GM18858 (cell line): ENCODE measurements around the gene NDUFS8.

Experiments
- ATAC-seq: cut with Tn5 transposase; IDR thresholded peaks from one replicate; pipeline ENCODE4 v1.9.1; 2021; ENCODE audit not compliant: unreplicated experiment

NDUFS8 gene

DNA sequence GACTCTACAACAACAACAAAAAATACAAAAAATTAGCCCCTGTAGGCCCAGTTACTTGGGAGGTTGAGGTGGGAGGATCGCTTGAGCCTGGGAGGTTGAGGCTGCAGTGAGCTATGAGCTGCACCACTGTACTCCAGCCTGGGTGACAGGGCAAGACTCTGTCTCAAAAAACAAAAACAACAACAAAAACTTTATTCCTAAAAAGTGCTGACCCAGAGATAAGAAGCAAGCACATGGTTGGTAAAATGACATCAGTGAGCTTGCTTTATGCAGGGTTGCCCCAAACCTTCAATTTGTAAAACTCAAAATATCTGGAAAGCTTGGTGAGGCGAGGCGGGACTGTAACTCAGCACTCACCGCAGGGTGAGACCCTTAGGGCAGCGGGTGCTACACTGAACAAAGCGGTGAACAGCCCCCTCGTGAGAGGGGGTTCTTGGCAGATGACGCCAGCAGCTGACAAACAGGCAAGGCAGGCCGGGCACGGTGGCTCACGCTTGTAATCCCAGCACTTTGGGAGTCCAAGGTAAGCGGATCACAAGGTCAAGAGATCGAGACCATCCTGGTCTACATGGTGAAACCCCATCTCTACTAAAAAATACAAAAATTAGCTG lies 4.9 kb downstream of the NDUFS8 start:
- no peak for ATAC-seq

DNA sequence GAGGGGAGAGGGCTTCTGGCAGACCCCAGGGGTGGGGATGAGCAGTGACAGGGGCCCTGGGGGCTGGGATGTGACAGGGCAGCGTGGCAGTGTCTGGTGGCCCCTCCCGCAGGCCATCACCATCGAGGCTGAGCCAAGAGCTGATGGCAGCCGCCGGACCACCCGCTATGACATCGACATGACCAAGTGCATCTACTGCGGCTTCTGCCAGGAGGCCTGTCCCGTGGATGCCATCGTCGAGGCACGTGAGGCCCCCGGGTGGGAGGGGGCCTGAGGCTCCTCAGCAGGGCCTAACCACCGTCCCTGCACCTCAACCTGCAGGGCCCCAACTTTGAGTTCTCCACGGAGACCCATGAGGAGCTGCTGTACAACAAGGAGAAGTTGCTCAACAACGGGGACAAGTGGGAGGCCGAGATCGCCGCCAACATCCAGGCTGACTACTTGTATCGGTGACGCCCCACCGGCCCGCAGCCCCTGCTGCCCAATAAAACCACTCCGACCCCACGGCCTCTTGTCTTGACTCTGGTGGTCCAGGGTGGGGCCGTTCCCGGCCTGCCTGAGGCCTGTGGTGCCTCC lies 5.7 kb downstream of the NDUFS8 start:
- no peak for ATAC-seq

DNA sequence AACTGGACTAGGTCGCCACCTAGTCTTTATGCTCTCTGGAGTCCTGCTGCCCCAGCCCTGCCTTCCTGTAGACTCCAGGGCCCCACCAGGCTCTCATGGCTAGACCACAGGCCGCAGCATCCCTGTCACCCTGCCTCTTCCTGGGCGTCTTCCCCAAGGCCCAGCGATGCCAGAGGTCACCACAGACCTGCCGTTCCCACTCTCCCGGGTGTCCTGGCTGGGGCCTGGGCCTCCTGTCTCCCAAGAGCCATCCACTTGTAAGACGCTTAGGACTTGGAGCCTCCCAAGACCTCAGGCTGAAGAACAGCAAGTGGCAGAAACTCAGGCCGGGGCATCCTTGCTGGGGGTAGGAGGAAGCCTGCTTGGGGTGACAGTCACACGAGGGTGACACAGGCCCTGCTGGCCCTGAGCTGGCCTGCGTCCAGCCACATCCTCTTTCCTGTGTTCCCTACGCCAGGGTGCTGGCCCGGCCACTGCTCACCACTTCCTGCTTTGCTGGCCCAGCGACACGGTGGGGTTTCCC lies 6.3 kb downstream of the NDUFS8 start:
- ATAC-seq = no peak

DNA sequence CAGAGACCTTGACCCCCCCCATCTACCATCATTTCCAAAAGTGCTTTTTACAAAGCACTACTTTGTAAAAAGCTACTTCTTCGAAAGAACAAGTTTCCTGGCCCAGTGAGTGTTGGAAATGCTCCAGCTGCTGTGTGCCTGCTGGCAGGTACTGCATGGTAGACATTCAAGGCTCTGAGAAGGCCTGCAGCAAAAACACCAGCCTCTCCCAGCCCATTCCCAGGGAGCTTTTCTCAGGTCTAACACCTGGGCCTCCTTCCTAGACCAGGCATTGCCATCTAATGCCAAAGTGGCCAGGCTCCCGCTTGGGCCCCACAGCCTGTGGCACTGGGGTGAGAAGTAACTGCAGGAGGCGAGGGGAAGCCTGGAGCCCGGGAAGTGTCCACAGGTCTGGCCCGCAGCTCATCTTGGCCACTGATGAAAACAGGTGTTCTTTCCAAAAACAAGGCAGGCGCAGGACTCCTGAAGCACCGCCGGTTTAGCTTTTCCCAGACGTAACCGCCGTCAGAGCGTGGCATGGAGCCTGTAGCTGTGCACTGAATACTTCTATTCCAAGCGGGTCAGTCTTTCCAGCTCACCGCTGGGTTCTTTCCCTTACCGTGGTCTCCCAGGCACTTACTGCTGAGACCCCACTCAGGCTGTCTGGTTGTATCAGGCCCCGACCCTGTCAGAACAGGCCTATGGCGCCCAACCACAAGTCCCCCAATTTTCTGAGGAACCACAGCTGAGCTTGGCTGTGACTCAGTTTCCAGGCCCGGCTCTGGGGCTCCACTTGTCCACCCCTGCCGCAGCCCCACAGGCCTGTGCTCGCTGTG lies 7.1 kb downstream of the NDUFS8 start:
- ATAC-seq = no peak

DNA sequence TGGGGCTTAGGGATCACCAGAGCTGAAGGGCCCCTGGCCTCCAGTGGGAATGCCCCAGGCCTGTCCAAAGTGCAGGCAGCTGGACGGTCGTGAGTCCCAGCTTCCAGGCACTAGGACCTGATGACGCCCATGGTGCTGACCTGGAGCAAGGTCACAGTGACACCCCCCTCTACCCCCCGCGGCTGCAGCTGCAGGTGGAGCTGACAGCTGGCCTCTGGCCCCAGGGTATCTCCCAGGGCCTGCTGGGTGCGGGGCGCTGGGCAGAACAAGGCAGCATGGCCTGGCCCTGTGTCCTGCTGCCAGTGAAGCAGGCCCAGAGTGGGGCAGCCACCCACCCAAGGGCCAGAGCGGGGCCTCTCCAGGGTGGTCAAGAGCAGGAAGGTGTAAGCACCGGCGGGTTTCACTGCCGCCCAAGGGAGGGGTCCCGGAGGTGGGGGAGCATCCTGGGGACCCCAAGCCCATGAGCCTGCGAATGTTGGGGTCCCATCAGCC lies 7.8 kb downstream of the NDUFS8 start:
- no peak for ATAC-seq

DNA sequence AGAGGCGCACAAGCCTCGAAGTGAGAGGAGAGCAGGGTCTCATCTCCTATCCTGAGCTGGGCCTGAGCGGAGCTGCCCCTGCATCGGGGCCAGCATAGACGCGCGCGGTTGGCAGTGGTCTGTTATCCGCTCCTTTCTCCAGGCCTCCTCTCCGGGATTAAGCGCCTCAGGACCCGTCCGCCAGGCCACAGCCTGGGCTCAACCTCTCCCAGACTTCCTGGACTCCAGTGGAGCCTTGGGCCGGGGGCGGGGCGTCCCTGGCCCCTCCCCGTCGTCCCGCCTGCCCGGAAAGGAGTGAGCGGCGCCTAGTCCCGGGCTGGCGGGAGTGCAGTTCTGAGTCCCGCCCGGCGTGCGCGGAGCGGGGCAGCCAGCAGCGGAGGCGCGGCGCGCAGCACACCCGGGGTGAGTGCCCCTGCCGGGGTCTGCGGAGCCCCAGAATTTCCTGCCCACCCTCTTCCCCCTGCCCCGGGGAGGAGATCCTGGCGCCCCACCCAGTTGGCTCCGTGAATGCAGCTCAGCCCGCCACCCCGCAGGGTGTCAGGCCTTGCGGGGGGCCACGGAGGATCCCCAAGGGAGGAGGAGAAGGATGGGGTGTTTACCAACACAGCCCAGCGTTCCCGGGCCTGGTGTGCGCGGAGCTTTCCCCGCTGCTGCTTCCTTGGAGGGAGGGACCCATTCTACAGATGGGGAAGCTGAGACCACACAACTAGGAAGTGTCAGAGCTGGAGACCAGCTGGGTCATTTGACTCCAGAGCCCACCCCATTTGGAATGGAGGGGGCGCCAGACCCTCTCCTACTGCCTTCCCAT lies 8.4 kb downstream of the NDUFS8 start, which contains the start of gene TCIRG1:
Gene TCIRG1 (plus strand): TSS at position 308 of the 808 bp plus-strand sequence. CDS start 2,247 bp downstream, outside the sequence.
- ATAC-seq = no peak

DNA sequence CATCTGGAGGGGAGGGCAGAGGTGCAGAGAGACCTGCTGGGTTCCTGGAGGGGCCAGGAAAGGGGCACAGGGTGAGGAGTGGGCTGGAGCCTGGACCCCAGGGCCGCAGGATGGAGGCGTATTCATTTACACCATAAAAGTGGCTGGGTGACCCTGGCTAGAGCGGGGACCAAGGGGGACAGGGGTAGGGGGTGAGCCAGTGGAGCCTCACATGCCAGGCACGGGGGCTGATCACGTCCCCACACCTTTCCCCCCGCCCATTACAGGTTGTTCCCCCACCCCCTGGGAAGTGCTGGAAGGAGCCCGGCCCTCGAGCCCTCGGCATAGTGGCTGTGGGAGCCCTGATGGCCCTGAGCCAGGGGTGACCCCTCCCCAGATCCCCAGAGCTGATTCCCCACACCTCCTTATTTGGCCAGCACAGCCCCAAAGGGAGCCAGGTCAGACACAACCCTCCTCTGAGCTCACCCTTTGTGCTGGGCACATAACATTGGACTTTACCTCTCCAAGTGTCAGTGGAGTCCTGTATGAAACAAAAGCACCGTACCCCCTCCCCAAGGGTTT lies 9.1 kb downstream of the NDUFS8 start:
- no peak for ATAC-seq

DNA sequence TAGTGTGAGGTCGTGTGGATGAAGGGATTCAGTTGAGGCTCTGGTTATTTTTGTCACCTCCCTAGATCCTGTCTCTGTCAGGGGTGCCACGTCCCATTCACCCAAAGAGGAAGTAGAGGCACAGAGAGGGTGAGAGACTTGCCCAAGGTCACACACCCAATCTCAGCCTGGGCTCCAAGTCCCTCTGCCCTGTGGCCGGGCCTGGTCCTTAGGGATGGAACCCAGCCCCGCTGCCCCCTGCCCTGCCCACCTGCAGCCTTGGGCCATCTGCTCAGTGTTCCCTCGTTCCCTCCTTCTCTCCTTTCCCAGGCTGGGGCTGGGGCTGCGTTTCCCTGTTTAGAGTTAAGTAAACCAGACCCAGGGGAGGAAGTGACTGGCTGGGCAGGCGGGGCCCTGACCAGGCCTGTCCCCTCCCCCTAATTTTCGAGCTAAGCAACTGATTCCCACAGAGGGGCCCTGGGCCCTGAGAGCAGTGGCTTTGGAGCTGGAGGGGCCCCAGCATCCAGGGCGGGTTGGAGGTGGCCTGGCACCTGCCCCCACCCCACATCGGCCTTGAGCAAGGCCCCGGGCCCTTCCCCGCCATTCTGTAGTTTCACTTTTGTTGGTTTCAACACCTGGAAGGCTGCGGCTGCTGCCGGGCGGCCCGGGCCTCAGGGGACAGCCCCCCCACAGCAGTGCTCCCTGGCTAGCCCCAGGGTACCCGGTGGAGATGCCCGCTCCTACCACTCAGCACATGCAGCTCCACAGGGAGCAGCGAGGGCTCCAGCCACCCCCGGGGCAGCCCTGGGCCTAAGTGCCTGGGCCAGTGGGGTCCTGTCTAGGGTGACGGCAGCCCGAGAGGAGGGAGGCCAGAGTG lies 9.8 kb downstream of the NDUFS8 start:
- no peak for ATAC-seq

DNA sequence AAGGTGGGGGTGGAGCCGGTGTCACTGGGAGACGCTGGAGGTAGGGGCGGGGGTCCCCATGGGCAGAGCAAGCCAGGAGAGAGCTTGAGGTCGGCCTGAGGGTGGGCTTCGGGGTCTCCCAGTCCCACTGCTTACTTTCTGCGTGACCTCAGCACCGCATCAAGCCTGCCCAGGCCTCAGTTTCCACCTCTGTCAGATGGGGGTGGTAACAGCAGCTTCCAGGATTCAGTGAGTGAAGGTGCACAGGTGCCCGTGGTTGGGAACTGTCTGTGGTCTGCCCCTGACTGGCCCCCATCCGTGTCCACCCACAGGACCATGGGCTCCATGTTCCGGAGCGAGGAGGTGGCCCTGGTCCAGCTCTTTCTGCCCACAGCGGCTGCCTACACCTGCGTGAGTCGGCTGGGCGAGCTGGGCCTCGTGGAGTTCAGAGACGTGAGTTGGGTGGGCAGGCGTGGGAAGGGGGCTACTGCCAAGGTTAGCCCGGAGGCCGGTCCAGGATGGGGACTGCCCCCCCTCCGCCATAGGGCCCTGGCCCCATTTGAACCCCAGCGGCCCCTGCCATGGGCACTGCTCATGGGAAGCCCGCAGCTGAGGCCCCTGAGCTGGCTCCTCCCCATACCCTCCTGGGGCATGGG lies 10.6 kb downstream of the NDUFS8 start:
- ATAC-seq = no peak

DNA sequence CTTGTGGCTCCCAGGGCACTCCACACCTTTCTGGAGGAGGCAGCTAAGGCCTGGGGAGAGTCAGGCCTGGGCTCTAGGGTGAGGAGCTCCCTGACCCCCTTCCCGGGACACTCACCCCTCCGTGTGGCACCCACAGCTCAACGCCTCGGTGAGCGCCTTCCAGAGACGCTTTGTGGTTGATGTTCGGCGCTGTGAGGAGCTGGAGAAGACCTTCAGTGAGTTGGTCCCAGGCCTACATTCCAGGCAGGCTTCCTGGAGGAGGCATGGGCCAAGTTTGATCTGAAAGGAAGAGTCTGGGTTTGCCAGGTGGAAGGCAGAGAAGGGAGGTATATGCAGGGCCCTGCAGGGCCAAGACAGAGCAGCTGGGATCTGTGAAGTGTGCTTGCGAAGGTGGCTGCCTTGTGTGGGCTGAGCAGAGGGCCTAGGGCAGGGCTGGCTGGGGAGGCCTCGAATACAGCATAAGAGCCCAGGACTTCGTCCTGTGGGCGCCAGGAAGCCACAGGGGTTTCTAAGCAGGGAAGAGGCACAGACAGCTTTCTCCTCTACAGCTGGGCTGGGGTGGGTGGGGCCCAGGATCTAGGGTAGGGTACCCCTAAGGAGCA lies 11.2 kb downstream of the NDUFS8 start:
- ATAC-seq = no peak

DNA sequence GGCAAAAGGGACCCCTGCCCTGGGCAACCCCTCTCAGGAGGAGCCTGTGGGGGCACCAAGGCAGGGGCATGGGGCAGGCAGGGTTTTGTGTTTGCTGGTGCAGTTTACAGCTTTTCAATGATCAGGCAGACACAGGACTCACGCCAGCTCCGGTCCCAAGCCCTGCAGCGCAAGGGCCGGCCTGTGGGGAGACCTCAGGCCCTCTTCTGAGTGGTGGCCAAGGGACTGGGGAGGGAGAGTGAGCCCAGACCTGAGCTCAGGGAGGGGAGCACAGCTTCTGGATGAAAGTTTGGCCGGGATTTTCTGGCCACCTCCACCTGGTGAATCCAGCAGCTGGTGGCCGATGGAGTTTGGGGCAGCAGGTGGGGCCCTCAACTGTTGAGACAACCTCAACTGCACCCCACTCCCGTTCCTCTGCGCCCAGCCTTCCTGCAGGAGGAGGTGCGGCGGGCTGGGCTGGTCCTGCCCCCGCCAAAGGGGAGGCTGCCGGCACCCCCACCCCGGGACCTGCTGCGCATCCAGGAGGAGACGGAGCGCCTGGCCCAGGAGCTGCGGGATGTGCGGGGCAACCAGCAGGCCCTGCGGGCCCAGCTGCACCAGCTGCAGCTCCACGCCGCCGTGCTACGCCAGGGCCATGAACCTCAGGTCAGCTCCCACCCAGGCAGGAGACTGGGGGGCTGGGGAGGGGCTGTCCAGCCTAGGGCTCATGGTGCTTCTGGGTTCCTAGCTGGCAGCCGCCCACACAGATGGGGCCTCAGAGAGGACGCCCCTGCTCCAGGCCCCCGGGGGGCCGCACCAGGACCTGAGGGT lies 11.9 kb downstream of the NDUFS8 start:
- no peak for ATAC-seq

DNA sequence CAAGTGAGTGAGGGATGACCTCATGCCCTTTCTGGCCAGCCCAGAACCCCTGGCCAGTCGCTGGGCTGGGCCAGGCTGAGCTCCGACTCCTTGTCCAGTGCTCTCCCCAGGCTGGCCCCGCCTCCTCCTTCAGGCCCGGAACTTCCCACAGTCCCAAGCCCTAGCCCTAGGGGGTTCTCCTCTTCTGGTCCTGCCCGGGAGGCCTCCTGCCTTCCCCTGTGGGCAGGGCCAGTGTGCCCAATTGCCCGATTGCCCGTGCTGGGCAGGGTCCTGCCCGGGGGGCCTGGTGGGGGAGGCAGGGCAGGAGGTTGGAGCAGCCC lies 12.5 kb downstream of the NDUFS8 start:
- ATAC-seq = no peak

DNA sequence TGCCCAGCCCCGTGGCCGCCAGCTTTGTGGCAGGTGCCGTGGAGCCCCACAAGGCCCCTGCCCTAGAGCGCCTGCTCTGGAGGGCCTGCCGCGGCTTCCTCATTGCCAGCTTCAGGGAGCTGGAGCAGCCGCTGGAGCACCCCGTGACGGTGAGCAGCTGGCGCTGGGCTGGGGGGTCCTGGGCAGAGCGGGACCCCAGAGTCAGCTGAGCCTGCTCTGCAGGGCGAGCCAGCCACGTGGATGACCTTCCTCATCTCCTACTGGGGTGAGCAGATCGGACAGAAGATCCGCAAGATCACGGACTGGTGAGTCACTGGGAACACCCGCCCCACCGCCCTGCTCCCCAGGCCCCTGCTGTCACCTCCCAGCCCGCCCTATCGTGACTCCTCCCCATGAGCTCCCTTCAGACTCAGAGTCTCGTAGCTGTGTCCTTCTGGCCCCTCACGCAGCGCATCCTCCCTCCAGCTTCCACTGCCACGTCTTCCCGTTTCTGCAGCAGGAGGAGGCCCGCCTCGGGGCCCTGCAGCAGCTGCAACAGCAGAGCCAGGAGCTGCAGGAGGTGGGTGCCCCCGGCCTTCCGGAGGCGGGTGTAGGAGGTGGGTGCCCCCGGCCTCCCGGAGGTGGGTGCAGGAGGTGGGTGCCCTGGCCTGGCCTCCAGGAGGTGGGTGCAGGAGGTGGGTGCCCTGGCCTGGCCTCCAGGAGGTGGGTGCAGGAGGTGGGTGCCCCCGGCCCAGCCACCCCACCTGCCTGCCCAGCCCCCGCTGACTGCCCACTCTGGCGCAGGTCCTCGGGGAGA lies 13.1 kb downstream of the NDUFS8 start:
- ATAC-seq = no peak

DNA sequence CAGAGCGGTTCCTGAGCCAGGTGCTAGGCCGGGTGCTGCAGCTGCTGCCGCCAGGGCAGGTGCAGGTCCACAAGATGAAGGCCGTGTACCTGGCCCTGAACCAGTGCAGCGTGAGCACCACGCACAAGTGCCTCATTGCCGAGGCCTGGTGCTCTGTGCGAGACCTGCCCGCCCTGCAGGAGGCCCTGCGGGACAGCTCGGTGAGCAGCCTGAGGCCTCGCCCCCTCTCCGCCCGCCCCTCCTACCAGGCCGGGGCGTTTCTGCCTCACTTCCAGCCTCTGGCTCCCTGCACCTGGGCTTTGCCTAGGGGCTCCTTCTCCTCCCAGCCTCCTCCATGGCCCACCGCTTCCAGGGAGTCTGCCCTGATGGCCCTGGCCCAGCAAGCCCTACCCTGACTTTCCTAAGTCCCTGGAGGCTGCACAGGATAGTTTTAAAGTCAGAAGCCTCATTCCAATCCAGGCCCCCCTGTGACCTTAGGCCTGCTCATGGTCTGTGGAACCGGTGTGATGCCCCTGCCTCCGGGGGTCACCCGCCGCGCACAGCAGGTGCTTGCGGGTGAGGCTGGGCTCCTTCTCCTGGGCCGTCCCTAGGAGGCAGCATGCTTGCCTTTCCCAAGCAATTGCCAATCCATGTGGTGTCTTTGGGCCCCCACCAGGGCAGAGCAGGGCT lies 13.8 kb downstream of the NDUFS8 start:
- ATAC-seq = no peak

DNA sequence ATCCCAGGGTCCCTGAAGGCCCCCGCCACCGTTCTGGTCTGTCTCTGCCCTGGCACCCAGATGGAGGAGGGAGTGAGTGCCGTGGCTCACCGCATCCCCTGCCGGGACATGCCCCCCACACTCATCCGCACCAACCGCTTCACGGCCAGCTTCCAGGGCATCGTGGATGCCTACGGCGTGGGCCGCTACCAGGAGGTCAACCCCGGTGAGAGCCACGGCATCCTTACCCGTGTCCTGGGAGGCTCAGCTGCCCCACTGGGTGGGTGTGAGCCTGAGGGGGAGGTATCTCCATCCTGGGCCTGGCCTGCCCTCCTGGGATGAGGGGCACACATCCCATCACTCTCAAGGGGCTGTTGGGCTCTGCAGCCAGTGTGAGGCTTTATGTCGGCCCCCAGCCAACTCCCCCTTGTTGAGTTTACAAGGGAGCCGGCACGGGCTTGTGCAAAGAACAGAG lies 14.4 kb downstream of the NDUFS8 start:
- no peak for ATAC-seq

DNA sequence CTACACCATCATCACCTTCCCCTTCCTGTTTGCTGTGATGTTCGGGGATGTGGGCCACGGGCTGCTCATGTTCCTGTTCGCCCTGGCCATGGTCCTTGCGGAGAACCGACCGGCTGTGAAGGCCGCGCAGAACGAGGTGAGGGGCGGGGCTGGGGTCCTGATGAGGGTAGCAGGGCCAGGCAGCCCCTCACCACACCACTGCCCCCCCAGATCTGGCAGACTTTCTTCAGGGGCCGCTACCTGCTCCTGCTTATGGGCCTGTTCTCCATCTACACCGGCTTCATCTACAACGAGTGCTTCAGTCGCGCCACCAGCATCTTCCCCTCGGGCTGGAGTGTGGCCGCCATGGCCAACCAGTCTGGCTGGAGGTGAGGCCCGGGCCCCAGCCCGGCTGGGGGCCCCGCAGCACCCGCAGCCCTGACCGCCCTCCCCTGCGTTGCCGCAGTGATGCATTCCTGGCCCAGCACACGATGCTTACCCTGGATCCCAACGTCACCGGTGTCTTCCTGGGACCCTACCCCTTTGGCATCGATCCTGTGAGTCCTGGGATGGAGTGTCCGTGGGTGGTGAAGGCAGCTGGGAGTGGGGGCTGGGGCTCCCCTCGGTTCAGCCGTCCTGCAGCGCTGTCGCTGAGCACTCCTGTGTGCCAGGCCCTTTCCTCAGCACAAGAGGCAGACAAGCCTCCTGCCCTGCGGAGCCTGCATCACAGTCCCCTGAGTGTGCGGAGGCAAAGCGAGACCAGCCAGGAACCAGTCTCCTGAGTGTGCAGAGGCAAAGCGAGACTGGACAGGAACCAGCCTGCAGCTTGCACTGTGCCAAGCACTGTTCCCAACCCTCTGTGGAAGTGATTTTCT lies 17.2 kb downstream of the NDUFS8 start:
- ATAC-seq = no peak
